ENCODE measurements around the gene PLXNA1.

Gene PLXNA1

DNA sequence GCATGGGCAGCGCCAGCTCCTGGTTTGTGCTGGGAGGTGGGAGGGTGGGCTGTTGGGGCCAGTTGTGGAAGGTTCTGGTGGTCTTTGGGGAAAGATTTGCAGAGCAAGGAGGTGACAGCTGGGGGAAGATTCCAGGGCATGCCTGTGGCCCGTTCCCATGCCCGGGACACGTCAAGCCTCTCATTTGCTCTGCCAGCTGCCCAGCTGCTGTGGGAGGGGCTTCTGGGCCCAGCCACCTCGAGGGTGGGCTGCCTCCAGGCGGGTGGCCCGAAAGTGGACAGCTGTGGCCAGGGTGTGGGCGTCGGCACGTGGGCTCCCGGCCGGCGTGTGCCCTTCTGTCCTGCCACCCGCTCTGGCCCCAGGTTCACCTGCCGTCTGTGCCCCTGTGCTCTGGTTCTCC, 17.2 kb downstream of the PLXNA1 start:
- Histone ChIP-seq H3K4me3 (ENCODE audit: severe bottlenecking) (no peak overlapping the region), H3K4me1 (ENCODE audit: insufficient read depth, poor library complexity, severe bottlenecking) (peaks cover 19% of the 10 kb centered on the region), H3K27ac (ENCODE audit: poor library complexity, severe bottlenecking) (peak overlapping the region; percentile 77), H3K27me3 (ENCODE audit: insufficient read depth, poor library complexity, severe bottlenecking) (no peaks in the 10 kb centered on the region), H3K9me3 (ENCODE audit: severe bottlenecking) (no peaks in the 10 kb centered on the region), H3K36me3 (ENCODE audit: low read depth) (peaks cover 17% of the 10 kb centered on the region)
- ATAC-seq (ENCODE audit: low read depth) = no peak
- TF ChIP-seq, protein P1, sequence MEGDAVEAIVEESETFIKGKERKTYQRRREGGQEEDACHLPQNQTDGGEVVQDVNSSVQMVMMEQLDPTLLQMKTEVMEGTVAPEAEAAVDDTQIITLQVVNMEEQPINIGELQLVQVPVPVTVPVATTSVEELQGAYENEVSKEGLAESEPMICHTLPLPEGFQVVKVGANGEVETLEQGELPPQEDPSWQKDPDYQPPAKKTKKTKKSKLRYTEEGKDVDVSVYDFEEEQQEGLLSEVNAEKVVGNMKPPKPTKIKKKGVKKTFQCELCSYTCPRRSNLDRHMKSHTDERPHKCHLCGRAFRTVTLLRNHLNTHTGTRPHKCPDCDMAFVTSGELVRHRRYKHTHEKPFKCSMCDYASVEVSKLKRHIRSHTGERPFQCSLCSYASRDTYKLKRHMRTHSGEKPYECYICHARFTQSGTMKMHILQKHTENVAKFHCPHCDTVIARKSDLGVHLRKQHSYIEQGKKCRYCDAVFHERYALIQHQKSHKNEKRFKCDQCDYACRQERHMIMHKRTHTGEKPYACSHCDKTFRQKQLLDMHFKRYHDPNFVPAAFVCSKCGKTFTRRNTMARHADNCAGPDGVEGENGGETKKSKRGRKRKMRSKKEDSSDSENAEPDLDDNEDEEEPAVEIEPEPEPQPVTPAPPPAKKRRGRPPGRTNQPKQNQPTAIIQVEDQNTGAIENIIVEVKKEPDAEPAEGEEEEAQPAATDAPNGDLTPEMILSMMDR (IDR thresholded peaks at IDR 0.05; ENCODE audit: poor library complexity, severe bottlenecking) = no peak
- no peak for DNase-seq (ENCODE audit: low spot score)

DNA sequence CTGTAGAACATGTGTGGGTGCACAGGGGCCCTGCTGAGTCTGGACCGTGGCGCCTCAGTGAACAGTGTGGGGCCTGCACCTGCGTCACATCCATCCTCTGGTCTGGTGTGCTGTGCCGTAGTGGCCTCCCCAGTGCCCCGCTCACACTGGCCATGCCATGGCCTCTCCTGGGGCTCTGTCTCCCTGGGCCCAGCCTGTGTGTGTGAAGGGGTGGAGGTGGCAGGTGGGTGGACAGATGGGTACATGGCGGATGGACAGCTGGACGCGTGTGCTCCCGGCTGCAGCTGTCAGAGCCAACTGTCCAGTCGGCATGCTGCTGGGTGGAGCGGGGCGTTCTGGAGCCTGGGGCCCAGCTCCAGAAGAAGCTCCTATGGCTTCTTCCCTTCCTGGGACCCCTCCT, 17.8 kb downstream of the PLXNA1 start:
- ATAC-seq (ENCODE audit: low read depth) (no peak), DNase-seq (ENCODE audit: low spot score) (no peak)
- H3K4me1 ChIP-seq (ENCODE audit: insufficient read depth, poor library complexity, severe bottlenecking) = peaks cover 19% of the 10 kb centered on the region
- H3K27me3 ChIP-seq (ENCODE audit: insufficient read depth, poor library complexity, severe bottlenecking) = no peaks in the 10 kb centered on the region
- H3K27ac ChIP-seq (ENCODE audit: poor library complexity, severe bottlenecking) = peak overlapping the region; percentile 77
- H3K9me3 ChIP-seq (ENCODE audit: severe bottlenecking) = no peaks in the 10 kb centered on the region
- TF ChIP-seq, protein P1 (IDR thresholded peaks at IDR 0.05; ENCODE audit: poor library complexity, severe bottlenecking) = no peak
- peaks cover 13% of the 10 kb centered on the region; the same call in 1 of the 2 replicates for H3K36me3 ChIP-seq (ENCODE audit: low read depth)
- no peak overlapping the region for H3K4me3 ChIP-seq (ENCODE audit: severe bottlenecking)

GRCh38 chr3:127001486-127002194, 18.7 kb downstream of the PLXNA1 start:
- H3K9me3 ChIP-seq (ENCODE audit: severe bottlenecking) = no peaks in the 10 kb centered on the region
- H3K4me1 ChIP-seq (ENCODE audit: insufficient read depth, poor library complexity, severe bottlenecking) = peaks cover 19% of the 10 kb centered on the region
- DNase-seq (ENCODE audit: low spot score) (no peak), ATAC-seq (ENCODE audit: low read depth) (peak; percentile 47; the same call in 2 of the 3 replicates)
- TF ChIP-seq, protein P1 (IDR thresholded peaks at IDR 0.05; ENCODE audit: poor library complexity, severe bottlenecking) = no peak
- peak overlapping the region; percentile 77 for H3K27ac ChIP-seq (ENCODE audit: poor library complexity, severe bottlenecking)
- H3K4me3 ChIP-seq (ENCODE audit: severe bottlenecking) = no peak overlapping the region
- H3K36me3 ChIP-seq (ENCODE audit: low read depth) = 0 out of 2 replicates have a peak, but pooled peaks cover 6% of the 10 kb centered on the region
- no peaks in the 10 kb centered on the region for H3K27me3 ChIP-seq (ENCODE audit: insufficient read depth, poor library complexity, severe bottlenecking)

GRCh38 chr3:127002195-127003174, 19.6 kb downstream of the PLXNA1 start:
- no peak for DNase-seq (ENCODE audit: low spot score)
- H3K36me3 ChIP-seq (ENCODE audit: low read depth) = peaks cover 4% of the 10 kb centered on the region
- H3K27ac ChIP-seq (ENCODE audit: poor library complexity, severe bottlenecking) = peak overlapping the region; percentile 77
- H3K4me3 ChIP-seq (ENCODE audit: severe bottlenecking) = no peak overlapping the region
- no peaks in the 10 kb centered on the region for H3K9me3 ChIP-seq (ENCODE audit: severe bottlenecking)
- TF ChIP-seq, protein P1 (IDR thresholded peaks at IDR 0.05; ENCODE audit: poor library complexity, severe bottlenecking) = peak; percentile 83
- ATAC-seq (ENCODE audit: low read depth) = peak; percentile 75
- H3K4me1 ChIP-seq (ENCODE audit: insufficient read depth, poor library complexity, severe bottlenecking) = peaks cover 19% of the 10 kb centered on the region
- no peaks in the 10 kb centered on the region for H3K27me3 ChIP-seq (ENCODE audit: insufficient read depth, poor library complexity, severe bottlenecking)

Data from RWPE2 (cell line).